WERI-Rb-1 (cell line): ENCODE measurements around the gene GHDC.

ENCODE experiments used
- DNase-seq: peaks from one replicate; pipeline ENCODE4 v3.0.0-alpha.2; 2020
- H3K27ac ChIP-seq: fragments of 250-450 bp; sonication (Bioruptor Pico); 2 replicates; pipeline ENCODE4 v1.5.1; 2020; ENCODE audit warnings: mild to moderate bottlenecking, moderate library complexity
- H3K27me3 ChIP-seq: fragments of 250-450 bp; sonication (Bioruptor Pico); 2 replicates; pipeline ENCODE4 v1.5.1; 2021; ENCODE audit warnings: mild to moderate bottlenecking, low read depth, moderate library complexity; ENCODE audit not compliant: insufficient read depth, severe bottlenecking
- H3K36me3 ChIP-seq: fragments of 250-450 bp; sonication (Bioruptor Pico); 2 replicates; pipeline ENCODE4 v1.5.1; 2020; ENCODE audit warnings: mild to moderate bottlenecking, moderate library complexity
- H3K4me3 ChIP-seq: 2 replicates; pipeline ENCODE4 v1.5.1; 2011; ENCODE audit warnings: low read depth, mild to moderate bottlenecking, control low read depth, low read length
- H3K9me3 ChIP-seq: fragments of 250-450 bp; sonication (Bioruptor Pico); 2 replicates; pipeline ENCODE4 v1.5.1; 2021; ENCODE audit warnings: mild to moderate bottlenecking, moderate library complexity; ENCODE audit not compliant: severe bottlenecking
- CTCF ChIP-seq: IDR thresholded peaks from 2 replicates; pipeline ENCODE4 v1.5.1; 2011; ENCODE audit warnings: low read depth, mild to moderate bottlenecking, control low read depth, inconsistent platforms, low read length

The GHDC gene

GRCh38 chr17:42236760-42237159, 42.5 kb upstream of the GHDC start:
- Histone ChIP-seq H3K4me3 (no peak overlapping the region), H3K9me3 (no peaks in the 10 kb centered on the region), H3K27me3 (no peaks in the 10 kb centered on the region), H3K36me3 (no peaks in the 10 kb centered on the region; the same call in none of the 2 replicates), H3K27ac (no peak overlapping the region)
- DNase-seq: no peak
- no peak for TF ChIP-seq CTCF

- Histone ChIP-seq H3K36me3 (peaks cover 6% of the 10 kb centered on the region), H3K27ac (no peak overlapping the region), H3K27me3 (no peaks in the 10 kb centered on the region), H3K9me3 (no peaks in the 10 kb centered on the region), H3K4me3 (no peak overlapping the region)
- no peak for TF ChIP-seq CTCF
- DNase-seq: no peak
Observed at GRCh38 chr17:42233994-42234393, 39.7 kb upstream of the GHDC start.

DNA sequence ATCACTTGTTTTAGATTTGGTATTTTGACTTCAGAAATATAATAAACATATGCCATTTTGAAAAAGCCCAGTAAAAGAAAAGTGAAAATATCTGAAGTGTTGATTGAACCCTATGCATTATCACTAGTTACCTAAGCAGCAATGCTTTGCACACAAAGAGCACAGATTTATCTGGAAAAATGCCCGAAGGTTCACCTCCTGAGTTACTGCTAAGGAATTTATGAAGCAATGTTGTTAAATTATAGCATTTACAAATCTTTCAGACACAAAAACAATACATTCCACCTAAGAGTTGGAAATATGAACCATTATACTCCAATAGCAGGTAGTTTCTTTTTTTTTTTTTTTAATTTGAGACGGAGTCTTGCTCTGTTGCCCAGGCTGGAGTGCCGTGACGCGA, 38.9 kb upstream of the GHDC start:
- H3K9me3 ChIP-seq: no peaks in the 10 kb centered on the region
- no peak overlapping the region for H3K27ac ChIP-seq
- H3K4me3 ChIP-seq: no peak overlapping the region
- TF ChIP-seq CTCF: no peak
- H3K36me3 ChIP-seq: peaks cover 6% of the 10 kb centered on the region
- no peak for DNase-seq
- H3K27me3 ChIP-seq: no peaks in the 10 kb centered on the region

GRCh38 chr17:42230225-42230624, 35.9 kb upstream of the GHDC start:
- no peak overlapping the region for H3K4me3 ChIP-seq
- no peaks in the 10 kb centered on the region for H3K9me3 ChIP-seq
- no peak for TF ChIP-seq CTCF
- no peaks in the 10 kb centered on the region for H3K27me3 ChIP-seq
- no peak overlapping the region for H3K27ac ChIP-seq
- peaks cover 6% of the 10 kb centered on the region for H3K36me3 ChIP-seq
- DNase-seq: no peak

DNA sequence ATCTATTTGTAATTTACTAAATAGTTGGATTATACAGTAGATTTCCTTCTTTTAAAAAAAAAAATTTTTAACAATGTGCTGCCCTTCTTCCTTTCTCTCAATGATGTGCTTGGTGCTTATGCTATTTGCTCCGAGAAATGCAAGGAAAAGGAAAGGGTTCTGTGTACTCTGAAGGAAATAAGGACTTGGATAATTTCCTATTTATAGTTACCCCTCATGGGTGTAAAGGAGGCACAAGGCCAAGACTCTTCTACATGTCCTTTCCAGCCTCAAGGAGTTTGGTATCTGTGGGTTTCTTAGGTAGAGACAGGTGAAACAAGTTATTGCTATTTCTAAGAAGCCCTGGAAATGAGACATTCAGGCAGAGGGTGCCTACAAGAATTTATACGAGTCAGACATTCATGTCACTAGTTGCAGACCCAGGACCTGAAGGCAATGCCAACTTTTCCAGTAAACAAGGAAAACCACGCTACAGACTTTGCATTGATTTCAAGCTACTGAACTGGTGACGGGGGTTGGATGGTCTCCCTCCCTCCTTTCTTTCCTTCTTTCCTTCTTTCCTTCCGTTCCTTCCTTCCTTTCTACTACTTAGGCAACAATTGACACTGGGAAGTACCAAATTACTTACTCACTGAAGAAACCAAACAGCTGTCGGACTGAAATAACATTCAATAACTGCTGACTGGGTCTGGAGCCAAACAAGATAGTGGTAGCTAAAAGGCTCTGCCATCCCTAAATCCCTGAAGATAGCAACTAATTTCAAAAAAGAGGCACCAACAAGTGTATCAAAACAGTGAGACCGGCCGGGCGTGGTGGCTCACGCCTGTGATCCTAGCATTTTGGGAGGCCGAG, 33.8 kb upstream of the GHDC start:
- H3K4me3 ChIP-seq: no peak overlapping the region
- TF ChIP-seq CTCF: no peak
- no peak for DNase-seq
- no peak overlapping the region for H3K27ac ChIP-seq
- H3K27me3 ChIP-seq: no peaks in the 10 kb centered on the region
- H3K9me3 ChIP-seq: no peaks in the 10 kb centered on the region
- H3K36me3 ChIP-seq: peaks cover 17% of the 10 kb centered on the region

DNA sequence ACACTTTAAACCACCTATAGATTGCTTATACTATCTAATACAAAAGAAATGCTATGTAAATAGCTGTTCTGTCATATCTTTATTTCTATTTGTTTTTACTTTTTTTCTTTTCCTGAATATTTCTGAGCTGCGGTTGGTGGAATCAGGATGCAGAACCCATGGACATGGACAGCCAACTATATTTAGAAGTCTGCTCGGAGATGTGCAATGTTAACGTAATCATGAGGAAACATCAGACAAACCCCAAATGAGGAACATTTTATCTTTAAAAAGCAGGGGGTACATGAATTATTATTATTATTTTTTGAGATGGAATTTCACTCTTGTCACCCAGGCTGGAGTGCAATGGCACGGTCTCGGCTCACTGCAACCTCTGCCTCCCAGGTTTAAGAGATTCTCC, 31.4 kb upstream of the GHDC start:
- H3K27ac ChIP-seq: no peak overlapping the region
- H3K9me3 ChIP-seq: no peaks in the 10 kb centered on the region
- TF ChIP-seq CTCF: no peak
- peaks cover 24% of the 10 kb centered on the region for H3K36me3 ChIP-seq
- H3K4me3 ChIP-seq: no peak overlapping the region
- no peaks in the 10 kb centered on the region for H3K27me3 ChIP-seq
- no peak for DNase-seq
